ENCODE measurements around the gene INMT. TPM values are rescaled to one million over a fixed set of nuclear protein-coding genes. Genes with fewer than 3 reads are reported as not detected.

Gene INMT
- total RNA-seq, 4 donors from 2014 or later = 21.3 to 142 (median 100) TPM

GRCh38 chr7:30735631-30736030, 16.3 kb upstream of the INMT start:
- TF ChIP-seq CTCF (IDR thresholded peaks at IDR 0.05) (no peak), EP300 (IDR thresholded peaks at IDR 0.05) (no peak), POLR2A (IDR thresholded peaks at IDR 0.05) (no peak)
- WGBS, 2 donors = 90 to 92% methylated on average over 3 of the region's 3 CpGs
- DNase-seq (ENCODE audit: low spot score in 2 of 2) = no peak
- Histone ChIP-seq H3K4me1 (peaks cover 0 to 5% (median 0%) of the 10 kb centered on the region in 4 donors), H3K27me3 (no peaks in the 10 kb centered on the region), H3K36me3 (no peaks in the 10 kb centered on the region), H3K9me3 (peaks cover 0 to 3% (median 0%) of the 10 kb centered on the region in 4 donors), H3K4me3 (no peak overlapping the region), H3K27ac (no peak overlapping the region)

- H3K27me3 ChIP-seq = no peaks in the 10 kb centered on the region
- H3K9me3 ChIP-seq = peaks cover 0 to 3% (median 0%) of the 10 kb centered on the region in 4 donors
- no peak overlapping the region for H3K27ac ChIP-seq
- no peak overlapping the region for H3K4me3 ChIP-seq
- no peaks in the 10 kb centered on the region for H3K36me3 ChIP-seq
- H3K4me1 ChIP-seq = peaks cover 0 to 5% (median 0%) of the 10 kb centered on the region in 4 donors
- WGBS, 2 donors = 79 to 82% methylated on average over 4 of the region's 4 CpGs
- DNase-seq (ENCODE audit: low spot score in 2 of 2) = no peak
- TF ChIP-seq POLR2A (IDR thresholded peaks at IDR 0.05) (no peak), CTCF (IDR thresholded peaks at IDR 0.05) (no peak), EP300 (IDR thresholded peaks at IDR 0.05) (no peak)
These were observed 15.6 kb upstream of the INMT start for GRCh38 chr7:30736291-30736690.

GRCh38 chr7:30738026-30738915, 13.7 kb upstream of the INMT start:
- H3K27me3 ChIP-seq = no peaks in the 10 kb centered on the region
- peaks cover 0 to 5% (median 0%) of the 10 kb centered on the region in 4 donors for H3K4me1 ChIP-seq
- H3K4me3 ChIP-seq = no peak overlapping the region
- 87 to 91% methylated on average over 6 of the region's 6 CpGs for WGBS, 2 donors
- H3K27ac ChIP-seq = no peak overlapping the region
- no peak for TF ChIP-seq POLR2A (IDR thresholded peaks at IDR 0.05)
- no peak for TF ChIP-seq CTCF (IDR thresholded peaks at IDR 0.05)
- no peak for TF ChIP-seq EP300 (IDR thresholded peaks at IDR 0.05)
- no peaks in the 10 kb centered on the region for H3K36me3 ChIP-seq
- peaks cover 0 to 3% (median 0%) of the 10 kb centered on the region in 4 donors for H3K9me3 ChIP-seq
- DNase-seq (ENCODE audit: low spot score in 2 of 2) = no peak

- H3K4me3 ChIP-seq = no peak overlapping the region
- no peak for TF ChIP-seq EP300 (IDR thresholded peaks at IDR 0.05)
- no peak for TF ChIP-seq CTCF (IDR thresholded peaks at IDR 0.05)
- no peak for TF ChIP-seq POLR2A (IDR thresholded peaks at IDR 0.05)
- DNase-seq (ENCODE audit: low spot score in 2 of 2) = no peak
These were observed 12.2 kb upstream of the INMT start for GRCh38 chr7:30739691-30740090.

More at GRCh38 chr7:30739691-30740090, 12.2 kb upstream of the INMT start:
- Histone ChIP-seq H3K36me3 (no peaks in the 10 kb centered on the region), H3K27ac (no peak overlapping the region), H3K27me3 (no peaks in the 10 kb centered on the region), H3K4me1 (peaks cover 0 to 5% (median 0%) of the 10 kb centered on the region in 4 donors), H3K9me3 (peaks cover 0 to 3% (median 0%) of the 10 kb centered on the region in 4 donors)
- WGBS, 2 donors = 76 to 93% methylated on average over 2 of the region's 2 CpGs
